Neural progenitor cell (in vitro differentiated cells): ENCODE results near the gene CCL8.

ENCODE experiments used
- EZH2 ChIP-seq: fragments of 200-600 bp; sonication (generic); IDR thresholded peaks from 2 replicates; pipeline ENCODE4 v1.6.1; 2017; ENCODE audit warnings: antibody characterized with exemption, mild to moderate bottlenecking, moderate library complexity
- EZH2phosphoT487 ChIP-seq: fragments of 200-600 bp; sonication (generic); IDR thresholded peaks from 2 replicates; pipeline ENCODE4 v1.6.1; 2017; ENCODE audit warnings: antibody characterized with exemption
- TF ChIP-seq, protein P1 (sequence below): fragments of 200-600 bp; sonication (generic); IDR thresholded peaks from 2 replicates; pipeline ENCODE4 v1.5.1; 2017; ENCODE audit warnings: antibody characterized with exemption, mild to moderate bottlenecking

GRCh38 chr17:34308371-34308770, 10.9 kb upstream of the CCL8 start:
- TF ChIP-seq, protein P1, sequence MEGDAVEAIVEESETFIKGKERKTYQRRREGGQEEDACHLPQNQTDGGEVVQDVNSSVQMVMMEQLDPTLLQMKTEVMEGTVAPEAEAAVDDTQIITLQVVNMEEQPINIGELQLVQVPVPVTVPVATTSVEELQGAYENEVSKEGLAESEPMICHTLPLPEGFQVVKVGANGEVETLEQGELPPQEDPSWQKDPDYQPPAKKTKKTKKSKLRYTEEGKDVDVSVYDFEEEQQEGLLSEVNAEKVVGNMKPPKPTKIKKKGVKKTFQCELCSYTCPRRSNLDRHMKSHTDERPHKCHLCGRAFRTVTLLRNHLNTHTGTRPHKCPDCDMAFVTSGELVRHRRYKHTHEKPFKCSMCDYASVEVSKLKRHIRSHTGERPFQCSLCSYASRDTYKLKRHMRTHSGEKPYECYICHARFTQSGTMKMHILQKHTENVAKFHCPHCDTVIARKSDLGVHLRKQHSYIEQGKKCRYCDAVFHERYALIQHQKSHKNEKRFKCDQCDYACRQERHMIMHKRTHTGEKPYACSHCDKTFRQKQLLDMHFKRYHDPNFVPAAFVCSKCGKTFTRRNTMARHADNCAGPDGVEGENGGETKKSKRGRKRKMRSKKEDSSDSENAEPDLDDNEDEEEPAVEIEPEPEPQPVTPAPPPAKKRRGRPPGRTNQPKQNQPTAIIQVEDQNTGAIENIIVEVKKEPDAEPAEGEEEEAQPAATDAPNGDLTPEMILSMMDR, result no peak
- TF ChIP-seq EZH2phosphoT487 (no peak), EZH2 (no peak)
